CD14-positive monocyte (primary cell): Measurements from ENCODE around the gene CDH12. TPM values are rescaled to one million over a fixed set of nuclear protein-coding genes. Genes with fewer than 3 reads are reported as not detected.

Experiments used
- DNase-seq, 3 donors: peaks; one replicate each; pipeline ENCODE4 v3.0.0-alpha.2; 2011 to 2022
- H2AFZ ChIP-seq: 2 replicates; pipeline ENCODE4 v1.6.0; 2012; ENCODE audit warnings: mild to moderate bottlenecking, low read depth, low read length, inconsistent platforms; ENCODE audit not compliant: insufficient read depth, poor library complexity, severe bottlenecking
- H3K27ac ChIP-seq, 2 donors: 1 replicate in 1 of 2; 2 replicates in 1 of 2; pipeline ENCODE4 v1.5.1; 2012 to 2013; ENCODE audit warnings: low read length in 2 of 2, control low read depth in 1 of 2, inconsistent platforms in 1 of 2, low read depth in 1 of 2, mild to moderate bottlenecking in 1 of 2
- H3K27me3 ChIP-seq, 2 donors: one replicate each; pipeline versions ENCODE4 v1.6.0 to v1.6.1; 2011 to 2013; ENCODE audit warnings: low read length in 2 of 2; ENCODE audit not compliant: control insufficient read depth in 2 of 2, insufficient read depth in 2 of 2
- H3K36me3 ChIP-seq, 2 donors: replicated peaks in 1 of 2; 1 replicate in 1 of 2; 2 replicates in 1 of 2; pipeline versions ENCODE4 v1.5.1 to v1.6.1; 2012 to 2013; ENCODE audit warnings: low read length in 2 of 2, control low read depth in 1 of 2, inconsistent platforms in 1 of 2, mild to moderate bottlenecking in 1 of 2; ENCODE audit not compliant: insufficient read depth in 2 of 2, control insufficient read depth in 1 of 2
- H3K4me1 ChIP-seq, 2 donors: 1 replicate in 1 of 2; 2 replicates in 1 of 2; pipeline versions ENCODE4 v1.5.1 to v1.6.1; 2012 to 2013; ENCODE audit warnings: low read length in 2 of 2, control low read depth in 1 of 2, inconsistent platforms in 1 of 2, mild to moderate bottlenecking in 1 of 2, moderate library complexity in 1 of 2; ENCODE audit not compliant: insufficient read depth in 2 of 2, control insufficient read depth in 1 of 2
- H3K4me2 ChIP-seq: replicated peaks from 2 replicates; pipeline ENCODE3; 2012; ENCODE audit warnings: low read length, moderate library complexity, mild to moderate bottlenecking; ENCODE audit not compliant: poor library complexity, severe bottlenecking; ENCODE audit errors: extremely low read depth
- H3K4me3 ChIP-seq, 3 experiments: fragments of 200-600 bp in 1 of 3; sonication (generic) in 1 of 3; replicated peaks in 1 of 3; 1 replicate in 2 of 3; 2 replicates in 1 of 3; pipeline ENCODE4 v1.5.1; 2011 to 2013; ENCODE audit warnings: low read length in 3 of 3, mild to moderate bottlenecking in 3 of 3, control low read depth in 2 of 3, low read depth in 2 of 3, inconsistent platforms in 1 of 3, moderate library complexity in 1 of 3
- H3K79me2 ChIP-seq: 2 replicates; pipeline ENCODE4 v1.6.0; 2012; ENCODE audit warnings: mild to moderate bottlenecking, control low read depth, inconsistent platforms, low read length, moderate library complexity; ENCODE audit not compliant: insufficient read depth
- H3K9ac ChIP-seq: 2 replicates; pipeline ENCODE4 v1.6.0; 2017; ENCODE audit warnings: low read length, mild to moderate bottlenecking; ENCODE audit not compliant: insufficient read depth, poor library complexity, severe bottlenecking
- H3K9me3 ChIP-seq, 2 donors: replicated peaks in 1 of 2; 1 replicate in 1 of 2; 2 replicates in 1 of 2; pipeline versions ENCODE4 v1.5.1 to v1.6.1; 2012 to 2013; ENCODE audit warnings: low read length in 2 of 2, control low read depth in 1 of 2; ENCODE audit not compliant: control insufficient read depth in 1 of 2, insufficient read depth in 1 of 2
- H4K20me1 ChIP-seq: 2 replicates; pipeline ENCODE4 v1.6.0; 2012; ENCODE audit warnings: mild to moderate bottlenecking, low read length, control low read depth, moderate library complexity; ENCODE audit not compliant: insufficient read depth
- H3K27ac Mint-ChIP-seq, 7 donors: one replicate each; pipeline ENCODE4 v1.8.0; 2020; ENCODE audit warnings: mild to moderate bottlenecking in 7 of 7, mixed read lengths in 7 of 7, moderate library complexity in 6 of 7, inconsistent platforms in 2 of 7
- H3K27me3 Mint-ChIP-seq, 3 donors: one replicate each; pipeline ENCODE4 v1.8.0; 2021 to 2022; ENCODE audit warnings: low read depth in 3 of 3, mild to moderate bottlenecking in 3 of 3, mixed read lengths in 3 of 3, moderate library complexity in 3 of 3, inconsistent platforms in 1 of 3
- H3K36me3 Mint-ChIP-seq, 2 donors: one replicate each; pipeline ENCODE4 v1.8.0; 2020; ENCODE audit warnings: mixed read lengths in 2 of 2, inconsistent platforms in 1 of 2, mild to moderate bottlenecking in 1 of 2
- H3K4me1 Mint-ChIP-seq: one replicate; pipeline ENCODE4 v1.8.0; 2020; ENCODE audit warnings: mild to moderate bottlenecking, mixed read lengths
- H3K4me3 Mint-ChIP-seq, 2 donors: one replicate each; pipeline ENCODE4 v1.8.0; 2020; ENCODE audit warnings: mild to moderate bottlenecking in 2 of 2, mixed read lengths in 2 of 2, moderate library complexity in 1 of 2
- H3K9me3 Mint-ChIP-seq, 7 donors: one replicate each; pipeline ENCODE4 v1.8.0; 2020 to 2022; ENCODE audit warnings: mixed read lengths in 7 of 7, mild to moderate bottlenecking in 6 of 7, moderate library complexity in 6 of 7, inconsistent platforms in 2 of 7
- WGBS: methylation state at CpG from one replicate; pipeline ENCODE4 v1.1.5; 2013; ENCODE audit warnings: missing lambda C conversion rate; ENCODE audit not compliant: insufficient coverage; 5-methylcytosine and 5-hydroxymethylcytosine counted together
- intact Hi-C, 2 donors: fragments of 100-400 bp; cut with micrococcal nuclease; formaldehyde crosslinking; loops; one replicate each; pipeline versions ENCODE4 v1.15.0 to v1.15.1; 2023
- polyA plus RNA-seq, 3 donors: library from polyadenylated mRNA; depleted of rRNA in 1 of 3; unstranded in 2 of 3; stranded (reverse) in 1 of 3; fragments of 300-500 nt in 2 of 3; fragments of >200 nt in 1 of 3; fragmentation: Illumina TruSeq in 2 of 3; gene quantifications; 1 replicate in 2 of 3; 2 replicates in 1 of 3; pipeline ENCODE4 v1.2.3, GENCODE V29; 2012 to 2021
- TF ChIP-seq, protein P1 (sequence below): fragments of 200-600 bp; IDR thresholded peaks from one replicate; pipeline ENCODE4 v1.8.0; 2022; ENCODE audit warnings: antibody characterized with exemption, mild to moderate bottlenecking

The CDH12 gene
- polyA plus RNA-seq, 3 donors, result not detected

GRCh38 chr5:21862986-21863385 lies 990.2 kb downstream of the CDH12 start:
- Histone ChIP-seq H3K4me1 (no peaks in the 10 kb centered on the region), H4K20me1 (no peaks in the 10 kb centered on the region), H3K4me2 (no peak overlapping the region), H3K79me2 (no peaks in the 10 kb centered on the region), H3K4me3 (no peak overlapping the region), H2AFZ (no peak overlapping the region), H3K9ac (no peak overlapping the region), H3K27me3 (no peaks in the 10 kb centered on the region), H3K27ac (no peak overlapping the region), H3K36me3 (no peaks in the 10 kb centered on the region), H3K9me3 (peaks cover 0 to 5% of the 10 kb centered on the region in 2 donors)
- no peak overlapping the region for H3K27ac Mint-ChIP-seq
- peaks cover 0 to 13% (median 4%) of the 10 kb centered on the region in 7 donors for H3K9me3 Mint-ChIP-seq
- H3K4me1 Mint-ChIP-seq, result no peaks in the 10 kb centered on the region
- H3K27me3 Mint-ChIP-seq, result peaks cover 0 to 2% (median 0%) of the 10 kb centered on the region in 3 donors
- H3K36me3 Mint-ChIP-seq, result no peaks in the 10 kb centered on the region
- no peak for DNase-seq
- 80% methylated on average over 1 of the region's 3 CpGs for WGBS
- TF ChIP-seq, protein P1, sequence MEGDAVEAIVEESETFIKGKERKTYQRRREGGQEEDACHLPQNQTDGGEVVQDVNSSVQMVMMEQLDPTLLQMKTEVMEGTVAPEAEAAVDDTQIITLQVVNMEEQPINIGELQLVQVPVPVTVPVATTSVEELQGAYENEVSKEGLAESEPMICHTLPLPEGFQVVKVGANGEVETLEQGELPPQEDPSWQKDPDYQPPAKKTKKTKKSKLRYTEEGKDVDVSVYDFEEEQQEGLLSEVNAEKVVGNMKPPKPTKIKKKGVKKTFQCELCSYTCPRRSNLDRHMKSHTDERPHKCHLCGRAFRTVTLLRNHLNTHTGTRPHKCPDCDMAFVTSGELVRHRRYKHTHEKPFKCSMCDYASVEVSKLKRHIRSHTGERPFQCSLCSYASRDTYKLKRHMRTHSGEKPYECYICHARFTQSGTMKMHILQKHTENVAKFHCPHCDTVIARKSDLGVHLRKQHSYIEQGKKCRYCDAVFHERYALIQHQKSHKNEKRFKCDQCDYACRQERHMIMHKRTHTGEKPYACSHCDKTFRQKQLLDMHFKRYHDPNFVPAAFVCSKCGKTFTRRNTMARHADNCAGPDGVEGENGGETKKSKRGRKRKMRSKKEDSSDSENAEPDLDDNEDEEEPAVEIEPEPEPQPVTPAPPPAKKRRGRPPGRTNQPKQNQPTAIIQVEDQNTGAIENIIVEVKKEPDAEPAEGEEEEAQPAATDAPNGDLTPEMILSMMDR, result no peak
- intact Hi-C loops, result no loop called here
- no peak overlapping the region for H3K4me3 Mint-ChIP-seq

GRCh38 chr5:21858441-21858840 lies 994.7 kb downstream of the CDH12 start:
- H3K9me3 Mint-ChIP-seq, result peaks cover 0 to 3% (median 0%) of the 10 kb centered on the region in 7 donors
- no peak for DNase-seq
- no peaks in the 10 kb centered on the region for H3K4me1 Mint-ChIP-seq
- TF ChIP-seq, protein P1, result no peak
- H3K36me3 ChIP-seq, result no peaks in the 10 kb centered on the region
- H3K9me3 ChIP-seq, result no peaks in the 10 kb centered on the region
- H3K36me3 Mint-ChIP-seq, result no peaks in the 10 kb centered on the region
- H3K4me3 ChIP-seq, result no peak overlapping the region
- no peak overlapping the region for H3K4me2 ChIP-seq
- WGBS, result no CpG with 5 or more reads among the region's 2 CpGs
- no peak overlapping the region for H3K4me3 Mint-ChIP-seq
- no peaks in the 10 kb centered on the region for H3K27me3 ChIP-seq
- no peaks in the 10 kb centered on the region for H3K79me2 ChIP-seq
- no peak overlapping the region for H3K27ac Mint-ChIP-seq
- H3K27ac ChIP-seq, result no peak overlapping the region
- intact Hi-C loops, result no loop called here
- H3K27me3 Mint-ChIP-seq, result peaks cover 0 to 1% (median 0%) of the 10 kb centered on the region in 3 donors
- no peaks in the 10 kb centered on the region for H3K4me1 ChIP-seq
- H2AFZ ChIP-seq, result no peak overlapping the region
- H3K9ac ChIP-seq, result no peak overlapping the region
- H4K20me1 ChIP-seq, result no peaks in the 10 kb centered on the region
